KMS-11 (cell line): ENCODE data around the gene CRYBB1.

Experiments used
- H2AFZ ChIP-seq: fragments of 200-600 bp; sonication (generic); 2 replicates; pipeline ENCODE4 v1.6.1; 2016; ENCODE audit warnings: antibody characterized with exemption, mixed run types, low read depth
- H3K27ac ChIP-seq: fragments of 200-600 bp; sonication (generic); 2 replicates; pipeline ENCODE4 v1.6.1; 2016; ENCODE audit warnings: mild to moderate bottlenecking, mixed run types
- H3K27me3 ChIP-seq: fragments of 200-600 bp; sonication (generic); 2 replicates; pipeline ENCODE4 v1.6.1; 2017; ENCODE audit warnings: mild to moderate bottlenecking, low read depth, mixed run types, moderate library complexity; ENCODE audit not compliant: insufficient read depth
- H3K36me3 ChIP-seq: fragments of 200-600 bp; sonication (generic); 2 replicates; pipeline ENCODE4 v1.6.1; 2017; ENCODE audit warnings: mild to moderate bottlenecking, mixed run types; ENCODE audit not compliant: insufficient read depth
- H3K4me1 ChIP-seq: fragments of 200-600 bp; sonication (generic); 2 replicates; pipeline ENCODE4 v1.6.1; 2016; ENCODE audit warnings: mild to moderate bottlenecking, low read depth, mixed run types; ENCODE audit not compliant: poor library complexity, severe bottlenecking
- H3K4me2 ChIP-seq: fragments of 200-600 bp; sonication (generic); 2 replicates; pipeline ENCODE4 v1.7.0; 2016; ENCODE audit warnings: mild to moderate bottlenecking, mixed run types
- H3K4me3 ChIP-seq: fragments of 200-600 bp; sonication (generic); IDR thresholded peaks from 2 replicates; pipeline ENCODE4 v1.6.1; 2017; ENCODE audit warnings: low read depth, low read length, mixed read lengths; ENCODE audit not compliant: insufficient read depth
- H3K79me2 ChIP-seq: fragments of 200-600 bp; sonication (generic); 2 replicates; pipeline ENCODE4 v1.6.1; 2016; ENCODE audit warnings: low read depth, mixed run types; ENCODE audit not compliant: insufficient read depth
- H3K9ac ChIP-seq: fragments of 200-600 bp; sonication (generic); 2 replicates; pipeline ENCODE4 v1.6.1; 2016; ENCODE audit warnings: mild to moderate bottlenecking, mixed run types
- H4K20me1 ChIP-seq: fragments of 200-600 bp; sonication (generic); 2 replicates; pipeline ENCODE4 v1.6.1; 2016; ENCODE audit warnings: mild to moderate bottlenecking, mixed run types; ENCODE audit not compliant: insufficient read depth
- TF ChIP-seq, protein P1 (sequence below): fragments of 200-600 bp; sonication (generic); conservative IDR thresholded peaks from 2 replicates; pipeline ENCODE4 v1.6.1; 2017; ENCODE audit warnings: low read depth, mild to moderate bottlenecking, antibody characterized with exemption, low read length, moderate library complexity, mixed read lengths

The CRYBB1 gene

GRCh38 chr22:26601726-26602125, 16.1 kb downstream of the CRYBB1 start:
- H3K4me2 ChIP-seq, result no peak overlapping the region
- TF ChIP-seq, protein P1, sequence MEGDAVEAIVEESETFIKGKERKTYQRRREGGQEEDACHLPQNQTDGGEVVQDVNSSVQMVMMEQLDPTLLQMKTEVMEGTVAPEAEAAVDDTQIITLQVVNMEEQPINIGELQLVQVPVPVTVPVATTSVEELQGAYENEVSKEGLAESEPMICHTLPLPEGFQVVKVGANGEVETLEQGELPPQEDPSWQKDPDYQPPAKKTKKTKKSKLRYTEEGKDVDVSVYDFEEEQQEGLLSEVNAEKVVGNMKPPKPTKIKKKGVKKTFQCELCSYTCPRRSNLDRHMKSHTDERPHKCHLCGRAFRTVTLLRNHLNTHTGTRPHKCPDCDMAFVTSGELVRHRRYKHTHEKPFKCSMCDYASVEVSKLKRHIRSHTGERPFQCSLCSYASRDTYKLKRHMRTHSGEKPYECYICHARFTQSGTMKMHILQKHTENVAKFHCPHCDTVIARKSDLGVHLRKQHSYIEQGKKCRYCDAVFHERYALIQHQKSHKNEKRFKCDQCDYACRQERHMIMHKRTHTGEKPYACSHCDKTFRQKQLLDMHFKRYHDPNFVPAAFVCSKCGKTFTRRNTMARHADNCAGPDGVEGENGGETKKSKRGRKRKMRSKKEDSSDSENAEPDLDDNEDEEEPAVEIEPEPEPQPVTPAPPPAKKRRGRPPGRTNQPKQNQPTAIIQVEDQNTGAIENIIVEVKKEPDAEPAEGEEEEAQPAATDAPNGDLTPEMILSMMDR, result no peak

GRCh38 chr22:26599505-26599904, 18.3 kb downstream of the CRYBB1 start:
- H4K20me1 ChIP-seq, result no peaks in the 10 kb centered on the region
- TF ChIP-seq, protein P1, result no peak
- no peak overlapping the region for H2AFZ ChIP-seq

More at GRCh38 chr22:26601726-26602125, 16.1 kb downstream of the CRYBB1 start:
- no peak overlapping the region for H3K4me3 ChIP-seq
- H2AFZ ChIP-seq, result no peak overlapping the region
- no peaks in the 10 kb centered on the region for H3K36me3 ChIP-seq
- no peak overlapping the region for H3K27ac ChIP-seq
- no peaks in the 10 kb centered on the region for H4K20me1 ChIP-seq
- peaks cover 17% of the 10 kb centered on the region for H3K4me1 ChIP-seq
- no peaks in the 10 kb centered on the region for H3K27me3 ChIP-seq
- H3K9ac ChIP-seq, result no peak overlapping the region
- H3K79me2 ChIP-seq, result no peaks in the 10 kb centered on the region

DNA sequence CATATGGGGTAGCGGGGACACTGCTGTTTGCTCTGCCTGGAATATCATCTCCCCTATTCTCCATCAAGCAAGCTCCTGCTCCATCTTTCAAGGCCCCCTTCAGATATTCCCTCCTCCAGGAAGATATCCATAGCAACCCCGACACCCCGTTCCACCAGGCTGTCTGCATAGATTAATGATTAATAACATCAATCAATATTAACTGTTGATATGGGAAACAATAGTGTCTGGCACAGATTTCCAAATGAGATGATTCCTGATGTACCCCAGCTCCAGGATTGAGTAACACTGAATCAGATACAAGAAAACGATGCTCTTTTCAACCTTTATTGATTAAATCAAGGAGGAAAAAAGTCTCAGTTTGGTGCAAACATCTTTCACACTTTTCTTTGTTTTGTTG, 20.3 kb downstream of the CRYBB1 start:
- H3K9ac ChIP-seq, result no peak overlapping the region
- H3K4me3 ChIP-seq, result no peak overlapping the region
- H3K79me2 ChIP-seq, result no peaks in the 10 kb centered on the region
- peaks cover 47% of the 10 kb centered on the region for H3K4me1 ChIP-seq
- no peaks in the 10 kb centered on the region for H3K36me3 ChIP-seq
- H3K4me2 ChIP-seq, result no peak overlapping the region
- no peak overlapping the region for H2AFZ ChIP-seq
- no peaks in the 10 kb centered on the region for H3K27me3 ChIP-seq
- no peaks in the 10 kb centered on the region for H4K20me1 ChIP-seq
- TF ChIP-seq, protein P1, result no peak
- H3K27ac ChIP-seq, result no peak overlapping the region

More at GRCh38 chr22:26599505-26599904, 18.3 kb downstream of the CRYBB1 start:
- no peaks in the 10 kb centered on the region for H3K27me3 ChIP-seq
- no peak overlapping the region for H3K9ac ChIP-seq
- no peaks in the 10 kb centered on the region for H3K79me2 ChIP-seq
- H3K4me2 ChIP-seq, result no peak overlapping the region
- H3K36me3 ChIP-seq, result no peaks in the 10 kb centered on the region
- no peak overlapping the region for H3K27ac ChIP-seq
- H3K4me1 ChIP-seq, result peaks cover 34% of the 10 kb centered on the region
- H3K4me3 ChIP-seq, result no peak overlapping the region

DNA sequence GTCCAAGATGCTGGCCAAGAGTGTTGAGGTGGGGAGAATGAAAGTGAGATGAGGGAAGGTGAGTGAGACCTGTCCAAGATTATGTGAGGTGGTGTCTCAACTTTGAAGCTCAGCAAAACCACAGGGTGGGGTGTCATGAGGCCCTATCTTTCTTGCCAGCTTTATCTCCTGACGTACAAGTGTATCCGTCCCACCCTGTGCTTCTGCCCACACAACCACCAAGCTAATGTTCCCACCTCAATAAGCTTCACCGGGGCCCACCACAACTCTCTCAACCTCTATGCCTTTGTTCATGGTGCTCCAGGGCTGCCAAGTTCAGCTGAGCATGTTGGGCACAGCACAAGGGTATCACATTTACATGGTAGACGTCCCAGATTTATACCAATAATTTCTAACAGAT, 20.8 kb downstream of the CRYBB1 start:
- H3K27ac ChIP-seq, result no peak overlapping the region
- TF ChIP-seq, protein P1, result no peak
- H3K4me3 ChIP-seq, result no peak overlapping the region
- no peaks in the 10 kb centered on the region for H3K79me2 ChIP-seq
- H2AFZ ChIP-seq, result no peak overlapping the region
- H3K36me3 ChIP-seq, result no peaks in the 10 kb centered on the region
- H3K4me1 ChIP-seq, result peaks cover 52% of the 10 kb centered on the region
- H4K20me1 ChIP-seq, result no peaks in the 10 kb centered on the region
- H3K4me2 ChIP-seq, result no peak overlapping the region; the same call in 1 of the 2 replicates
- H3K27me3 ChIP-seq, result no peaks in the 10 kb centered on the region
- H3K9ac ChIP-seq, result no peak overlapping the region
